ENCODE measurements around the gene CD68.
"Not testable (repeated sequence)": the region's sequence is repeated elsewhere in the genome, so short reads cannot be mapped to it uniquely, and the experiment has no call there.

CD68 gene

DNA sequence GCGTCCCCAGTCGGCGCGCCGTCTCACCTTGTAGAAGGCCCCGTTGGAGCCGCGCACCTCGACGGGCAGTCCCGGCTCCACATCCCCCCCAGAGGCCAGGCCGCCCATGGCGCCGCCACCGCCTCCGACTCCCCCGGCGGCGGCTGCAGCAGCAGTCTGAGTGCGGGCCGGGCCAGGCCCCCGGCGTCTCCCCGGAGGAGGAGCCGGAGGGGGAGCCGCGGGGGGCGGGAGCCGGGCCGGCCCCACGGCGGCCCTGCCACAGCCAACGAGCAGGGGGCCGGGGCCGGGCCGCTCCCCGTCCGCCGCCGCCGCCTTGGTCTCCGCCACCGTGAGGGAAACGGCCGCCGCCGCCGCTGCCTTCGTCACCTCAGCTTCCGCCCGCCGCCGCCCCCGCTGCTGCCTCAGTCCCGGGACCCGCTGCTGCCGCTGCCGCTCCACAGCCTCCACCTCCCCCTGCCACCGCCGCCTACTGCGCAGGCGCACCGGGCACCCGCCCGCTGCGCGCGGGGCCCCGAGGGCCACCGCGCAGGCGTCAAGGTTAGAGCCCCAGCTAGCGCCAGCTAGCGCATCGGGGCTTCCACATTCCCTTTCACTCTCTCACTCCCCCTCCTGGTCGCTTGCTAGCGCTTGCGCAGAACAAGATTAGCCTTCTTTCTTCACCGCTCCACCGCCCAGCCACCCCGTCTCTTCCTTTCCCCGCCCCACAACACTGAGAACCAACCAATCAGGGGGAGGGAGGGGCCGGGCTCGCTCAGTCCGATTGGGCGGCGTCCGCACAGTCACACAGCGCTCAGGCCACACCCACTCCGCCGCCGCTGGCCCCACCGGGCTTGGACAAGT, 35.2 kb downstream of the CD68 start, which contains the start of gene FXR2:
FXR2 (minus strand) TSS at position 473 of the 840 bp plus-strand sequence; CDS start at position 108, 365 bp downstream.
- peak; percentile 97 for DNase-seq

GRCh38 chr17:7615265-7615747, 35.9 kb downstream of the CD68 start:
- no peak for DNase-seq

DNA sequence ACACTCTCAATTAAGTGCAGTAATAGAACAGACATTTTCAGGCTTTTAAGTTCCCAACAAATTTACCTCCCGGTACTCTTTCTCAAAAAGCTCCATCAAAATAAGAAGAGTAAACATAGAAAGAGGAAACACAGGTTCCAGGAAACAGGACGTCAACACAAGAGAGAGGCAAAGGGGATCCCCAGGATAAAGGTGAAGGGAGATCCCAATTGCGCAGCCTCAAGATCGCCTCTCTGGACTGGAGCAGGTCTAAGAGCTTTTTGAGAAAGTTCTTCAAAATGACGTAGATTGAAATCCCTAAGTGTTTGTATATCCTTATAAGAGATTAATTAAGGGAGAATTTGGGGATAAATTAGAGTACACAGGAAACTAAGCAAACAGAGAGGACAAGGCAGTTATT, 39.2 kb downstream of the CD68 start:
- DNase-seq = no peak

- no peak for DNase-seq
Measured at GRCh38 chr17:7620835-7621234, 41.4 kb downstream of the CD68 start.

DNA sequence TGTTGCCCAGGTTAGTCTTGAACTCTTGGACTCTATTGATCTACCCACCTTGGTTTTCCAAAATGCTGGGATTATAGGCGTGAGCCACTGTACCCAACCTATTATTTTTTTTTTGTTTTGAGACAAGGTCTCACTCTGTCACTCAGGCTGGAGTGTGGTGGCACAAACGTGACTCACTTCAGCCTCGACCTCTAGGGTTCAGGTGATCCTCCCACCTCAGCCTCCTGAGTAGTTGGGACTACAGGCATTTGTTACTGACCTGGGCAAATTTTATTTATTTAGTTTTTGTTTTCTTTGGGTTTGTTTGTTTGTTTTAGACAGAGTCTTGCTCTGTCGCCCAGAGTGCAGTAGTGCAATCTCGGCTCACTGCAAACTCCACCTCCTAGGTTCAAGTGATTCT, 44.2 kb downstream of the CD68 start:
- no peak for DNase-seq

DNA sequence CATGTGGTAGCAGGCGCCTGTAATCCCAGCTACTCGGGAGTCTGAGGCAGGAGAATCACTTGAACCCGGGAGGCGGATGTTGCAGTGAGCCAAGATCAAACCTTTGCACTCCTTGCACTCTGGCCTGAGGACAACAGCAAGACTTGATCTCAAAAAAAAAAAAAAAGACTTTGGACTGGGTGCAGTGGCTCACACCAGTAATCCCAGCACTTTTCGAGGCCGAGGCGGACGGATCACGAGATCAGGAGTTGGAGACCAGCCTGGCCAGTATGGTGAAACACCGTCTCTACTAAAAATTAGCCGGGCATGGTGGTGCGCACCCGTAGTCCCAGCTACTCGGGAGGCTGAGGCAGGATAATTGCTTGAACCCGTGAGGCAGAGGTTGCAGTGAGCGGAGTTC, 46.3 kb downstream of the CD68 start:
- DNase-seq = not testable (repeated sequence)

DNA sequence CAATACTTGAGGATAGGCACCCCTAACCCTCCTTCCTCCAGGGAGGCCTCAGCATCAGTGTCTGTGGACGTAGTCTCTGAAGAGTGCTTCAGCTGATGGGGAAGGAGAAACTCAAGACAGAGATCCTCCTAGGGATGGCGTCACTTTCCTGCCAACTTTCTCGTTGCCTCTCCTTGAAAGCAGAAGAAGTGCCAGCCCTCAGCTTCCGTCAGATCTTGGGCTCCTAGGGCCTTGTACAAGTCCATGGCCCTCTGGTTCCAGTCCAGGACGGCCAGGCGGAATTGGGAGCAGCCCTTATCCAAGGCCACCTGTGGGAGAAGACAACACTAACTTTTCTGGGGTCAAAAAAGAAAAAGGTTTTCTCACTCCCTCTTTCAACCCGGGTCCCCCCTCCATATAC, 46.9 kb downstream of the CD68 start:
- DNase-seq = no peak

- DNase-seq = no peak
Measured at GRCh38 chr17:7626956-7627249, 47.5 kb downstream of the CD68 start.

- no peak for DNase-seq
Measured at GRCh38 chr17:7627250-7628121, 48.0 kb downstream of the CD68 start, which contains the start of gene SAT2. Gene SAT2, minus strand, starts transcription at chr17:7627821. Its CDS starts 186 bp downstream, at chr17:7627635.

DNA sequence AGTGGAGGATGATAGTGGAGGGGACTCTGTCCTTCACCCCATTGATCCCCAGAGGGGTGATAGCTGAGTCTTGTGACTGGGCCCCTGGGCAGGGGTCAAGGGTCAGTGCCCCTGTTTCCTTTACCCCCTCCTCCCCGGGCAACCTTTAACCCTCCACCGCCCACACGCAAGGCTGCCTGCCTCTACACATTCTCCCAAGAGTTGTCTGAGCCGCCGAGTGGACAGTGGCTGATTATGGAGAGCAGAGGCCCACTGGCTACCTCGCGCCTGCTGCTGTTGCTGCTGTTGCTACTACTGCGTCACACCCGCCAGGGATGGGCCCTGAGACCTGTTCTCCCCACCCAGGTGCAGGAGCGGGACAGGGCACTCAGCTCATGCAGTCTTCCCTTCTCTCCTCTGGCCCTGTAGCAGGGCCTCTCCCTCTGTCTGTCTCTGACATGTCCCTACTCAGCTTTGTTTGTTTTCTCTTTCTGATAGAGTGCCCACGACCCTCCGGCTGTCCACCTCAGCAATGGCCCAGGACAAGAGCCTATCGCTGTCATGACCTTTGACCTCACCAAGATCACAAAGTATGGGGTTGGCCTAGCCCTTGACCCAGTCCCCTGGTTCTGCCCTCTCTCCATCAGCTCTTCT, 50.6 kb downstream of the CD68 start, which contains the start of gene SHBG:
SHBG (plus strand) TSS at position 197 of the 633 bp plus-strand sequence; CDS start at position 235, 38 bp downstream.
- no peak for DNase-seq
